ENCODE measurements around the gene TRAF1. TPM values are rescaled to one million over a fixed set of nuclear protein-coding genes. Genes with fewer than 3 reads are reported as not detected.

TRAF1 gene
- polyA plus RNA-seq, 1 donor, result 7.1 TPM

DNA sequence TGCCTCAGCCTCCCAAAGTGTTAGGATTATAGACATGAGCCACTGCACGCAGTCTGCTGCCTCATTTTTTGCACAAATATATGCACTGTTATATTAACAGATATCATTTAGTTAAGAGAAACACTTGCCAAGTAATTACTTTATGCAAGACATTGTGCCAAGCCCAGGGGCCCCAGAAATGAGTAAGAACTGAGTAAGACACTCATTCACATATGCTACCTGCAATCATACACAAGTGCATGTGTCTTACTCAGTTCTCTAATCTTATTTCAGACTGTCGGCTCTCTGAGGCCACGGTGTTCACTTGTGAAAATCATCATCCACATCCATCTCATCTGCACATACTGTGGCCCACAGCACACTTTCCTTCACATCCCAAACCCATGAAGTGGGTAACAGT lies 16.0 kb downstream of the TRAF1 start:
- DNase-seq, result no peak

DNA sequence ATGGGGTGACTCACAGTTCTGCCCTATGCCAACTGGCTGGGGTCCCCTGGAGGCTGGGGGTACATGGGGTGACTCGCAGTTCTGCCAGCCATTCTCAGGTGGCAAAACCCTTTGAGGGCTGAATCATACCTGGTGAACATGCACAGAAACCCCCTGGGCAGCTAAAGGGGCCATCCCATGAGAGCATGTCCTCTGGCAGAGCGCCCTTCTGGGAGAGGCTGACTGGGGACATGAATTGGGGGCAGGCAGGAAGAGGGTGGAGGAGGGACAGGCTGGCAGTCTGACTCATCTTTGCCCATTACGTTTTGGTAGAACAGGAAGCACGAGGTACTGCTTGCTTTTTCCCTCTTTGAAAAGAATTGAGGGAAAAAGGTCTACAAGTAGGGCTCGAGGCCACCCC lies 16.7 kb downstream of the TRAF1 start:
- no peak for DNase-seq

DNA sequence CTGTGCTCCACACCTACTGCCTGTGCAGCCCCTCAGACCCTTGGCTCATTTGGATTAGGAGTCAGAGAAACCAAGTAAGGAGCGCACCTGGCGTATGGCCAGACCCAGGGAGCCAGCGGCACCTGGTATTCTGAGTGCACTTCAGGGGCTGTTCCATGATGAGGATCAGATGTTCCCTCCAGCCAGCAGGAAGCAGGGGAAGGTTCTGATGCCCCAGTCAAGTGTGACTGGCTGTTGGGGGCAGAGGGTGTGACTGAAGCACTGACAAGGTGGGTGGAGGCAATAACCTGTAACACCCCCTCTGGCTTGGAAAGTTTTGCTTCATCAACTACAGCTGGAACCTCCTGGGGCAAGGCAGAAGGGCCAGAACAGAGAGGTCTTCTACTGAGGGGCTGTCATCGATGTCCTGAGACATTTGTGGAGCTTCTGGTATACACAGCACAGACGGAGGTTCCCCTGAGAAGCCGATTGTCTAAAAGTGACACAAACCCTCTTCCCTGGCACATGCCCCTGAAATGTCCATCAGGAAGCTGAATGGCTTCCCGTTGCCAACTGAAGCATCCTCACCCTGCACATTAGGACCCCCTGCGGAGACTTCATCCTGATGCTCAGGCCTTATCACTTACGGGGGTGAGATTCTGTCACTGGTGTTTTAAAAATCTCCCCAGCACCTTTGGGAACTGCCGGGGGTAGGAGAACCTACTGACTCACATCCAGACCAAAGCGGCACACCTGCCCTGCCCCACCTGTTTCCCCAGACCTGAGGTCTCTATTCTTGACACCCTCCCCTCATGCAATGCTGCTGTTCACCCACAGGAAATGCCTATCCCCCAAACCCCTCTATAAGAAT lies 21.1 kb downstream of the TRAF1 start:
- DNase-seq, result no peak

DNA sequence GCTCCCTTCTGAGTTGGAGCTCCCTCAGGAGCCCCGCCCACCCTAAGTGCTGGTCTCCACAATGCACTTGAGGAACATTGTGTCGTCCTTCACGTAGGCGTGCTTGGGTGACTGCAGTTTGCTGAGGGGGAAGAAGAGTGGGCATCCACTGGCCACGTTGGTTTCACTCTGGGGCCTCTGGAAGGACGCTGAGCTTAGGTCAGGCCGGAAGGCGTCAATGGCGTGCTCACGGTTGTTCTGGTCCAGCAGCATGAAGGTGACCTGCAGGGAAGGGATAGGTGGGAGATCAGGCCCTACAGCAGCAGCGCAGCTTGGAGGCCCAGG lies 21.7 kb downstream of the TRAF1 start:
- DNase-seq, result no peak

DNA sequence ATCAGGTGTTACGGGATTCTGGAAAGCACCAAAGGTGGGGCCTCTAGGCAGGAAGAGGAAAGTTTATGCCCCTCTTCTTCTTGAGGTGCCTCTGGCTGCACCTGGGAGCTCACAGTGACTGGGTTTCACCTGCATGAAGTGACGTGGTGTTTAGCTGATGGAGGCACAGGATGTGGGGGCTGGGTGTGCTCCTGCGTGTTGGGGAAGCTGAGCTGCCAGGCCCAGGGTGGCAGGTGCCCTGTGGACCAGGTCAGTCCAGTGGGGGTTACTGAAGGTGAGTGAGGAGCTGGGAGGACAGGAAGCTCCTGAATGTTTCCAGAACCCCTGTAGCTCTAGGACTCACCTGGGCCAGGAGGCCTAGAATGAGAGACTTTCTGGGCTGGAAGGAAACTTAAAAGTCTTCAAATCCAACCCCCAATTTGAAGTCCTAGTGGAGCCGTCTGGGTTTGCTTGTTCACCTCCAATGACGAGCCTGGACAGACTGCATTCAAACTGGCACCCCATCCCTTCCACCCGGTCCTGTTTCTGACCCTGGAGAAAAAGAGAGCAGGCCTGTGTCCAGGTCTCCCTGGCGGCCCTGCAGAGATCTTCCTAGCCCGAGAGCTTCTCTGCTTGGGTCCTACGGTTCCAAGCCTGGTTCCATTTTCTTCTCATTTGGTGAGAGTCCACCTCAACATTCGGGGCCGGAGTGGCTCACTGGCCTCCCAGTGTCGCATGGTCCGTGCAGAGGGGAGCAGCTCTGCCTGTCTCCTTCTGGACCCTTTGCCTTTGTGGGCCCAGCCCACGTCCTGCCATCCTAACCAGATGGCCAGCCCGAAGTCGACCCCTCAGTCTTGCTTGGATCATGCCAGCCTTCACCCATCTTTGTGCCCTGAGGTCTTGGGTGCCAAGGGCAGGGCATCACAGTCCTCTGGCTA lies 22.3 kb downstream of the TRAF1 start:
- no peak for DNase-seq

DNA sequence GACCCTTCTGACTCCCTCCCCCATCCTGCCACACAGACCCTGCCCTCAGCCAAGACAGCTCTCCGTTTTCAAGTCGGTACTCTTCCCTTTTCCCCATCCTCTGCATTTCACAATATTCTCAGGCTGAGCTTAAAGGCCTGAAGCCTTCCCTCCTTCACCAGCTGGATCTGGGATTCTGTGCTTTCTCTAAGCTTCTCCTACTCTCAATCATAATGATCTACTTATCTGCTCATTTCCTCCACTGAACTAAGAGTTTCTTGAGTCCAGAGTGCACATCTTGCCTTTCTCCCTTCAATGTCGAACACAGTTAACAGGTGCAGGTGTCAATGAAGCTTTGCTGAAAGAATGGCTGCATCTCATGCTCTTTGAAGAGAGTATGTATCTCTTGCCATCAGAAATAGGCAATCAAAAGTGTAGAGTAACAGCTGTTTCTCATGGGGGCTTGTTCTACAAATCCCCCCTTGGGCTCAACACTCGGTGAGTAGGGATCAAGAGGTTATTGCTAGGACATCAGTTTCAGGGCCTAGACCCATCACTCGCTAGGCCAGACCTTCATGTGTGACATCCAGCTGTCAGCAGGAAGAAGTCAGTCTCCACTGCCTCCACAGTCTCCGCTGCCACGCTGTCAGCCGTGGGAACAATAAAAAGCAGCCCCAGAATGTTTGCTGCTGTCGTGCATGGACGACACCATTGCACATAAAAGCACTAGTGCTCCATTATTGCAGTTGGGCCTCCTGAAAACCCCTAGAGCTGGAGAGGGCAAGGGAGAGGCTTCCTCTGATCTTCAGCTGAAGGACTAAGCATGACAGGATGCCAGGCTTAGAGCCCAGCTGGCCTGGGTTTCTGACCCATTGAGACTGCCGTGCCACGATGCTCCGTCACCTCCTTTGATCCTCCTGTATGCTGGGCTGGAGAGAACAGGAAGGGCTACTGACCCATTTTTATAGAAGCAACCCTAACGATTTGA lies 23.7 kb downstream of the TRAF1 start:
- DNase-seq, result no peak

DNA sequence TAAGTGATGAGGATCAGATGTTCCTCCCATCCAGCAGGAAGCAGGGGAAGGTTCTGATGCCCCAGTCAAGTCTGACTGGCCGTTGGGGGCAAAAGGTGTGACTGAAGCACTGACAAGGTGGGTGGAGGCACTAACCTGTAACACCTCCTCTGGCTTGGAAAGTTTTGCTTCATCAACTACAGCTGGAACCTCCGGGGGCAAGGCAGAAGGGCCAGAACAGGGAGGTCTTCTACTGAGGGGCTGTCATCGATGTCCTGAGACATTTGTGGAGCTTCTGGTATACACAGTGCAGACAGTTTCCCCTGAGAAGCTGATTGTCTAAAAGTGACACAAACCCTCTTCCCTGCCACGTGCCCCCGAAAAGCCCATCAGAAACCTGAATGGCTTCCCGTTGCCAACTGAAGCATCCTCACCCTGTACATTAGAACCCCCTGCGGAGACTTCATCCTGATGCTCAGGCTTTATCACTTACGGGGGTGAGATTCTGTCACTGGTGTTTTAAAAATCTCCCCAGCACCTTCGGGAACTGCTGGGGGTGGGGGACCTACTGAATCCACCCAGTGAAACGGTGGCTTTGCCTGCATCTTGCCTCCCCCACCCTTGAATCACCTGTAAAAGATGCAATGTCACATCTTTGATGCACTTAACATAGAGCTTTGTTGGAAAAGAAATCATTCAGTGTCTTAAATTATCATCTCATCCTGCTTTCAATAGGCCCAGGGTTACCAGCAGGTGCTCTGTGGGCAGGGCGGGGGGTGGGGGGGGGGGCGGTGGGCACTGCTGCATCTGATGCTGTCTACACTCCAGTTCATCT lies 24.6 kb downstream of the TRAF1 start:
- DNase-seq, result no peak

DNA sequence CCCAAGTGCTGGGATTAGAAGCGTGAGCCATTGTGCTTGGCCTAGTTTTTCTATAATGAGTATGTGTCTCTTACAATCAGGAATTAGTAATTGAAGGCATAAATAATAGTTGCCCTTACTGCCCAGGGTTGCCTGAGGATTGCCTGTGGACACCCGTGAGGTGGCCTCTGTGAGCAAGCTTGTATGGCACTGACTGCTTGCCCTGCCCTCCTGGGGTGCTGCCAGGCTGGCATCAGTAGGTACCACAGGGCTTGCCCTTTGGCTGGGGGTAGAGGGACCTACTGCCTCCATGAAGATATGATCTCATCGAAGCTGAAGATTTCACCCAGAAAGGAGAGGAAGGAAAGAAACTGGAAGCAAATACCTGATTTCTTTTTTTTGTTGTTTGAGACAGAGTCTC lies 25.8 kb downstream of the TRAF1 start:
- DNase-seq, result no peak

DNA sequence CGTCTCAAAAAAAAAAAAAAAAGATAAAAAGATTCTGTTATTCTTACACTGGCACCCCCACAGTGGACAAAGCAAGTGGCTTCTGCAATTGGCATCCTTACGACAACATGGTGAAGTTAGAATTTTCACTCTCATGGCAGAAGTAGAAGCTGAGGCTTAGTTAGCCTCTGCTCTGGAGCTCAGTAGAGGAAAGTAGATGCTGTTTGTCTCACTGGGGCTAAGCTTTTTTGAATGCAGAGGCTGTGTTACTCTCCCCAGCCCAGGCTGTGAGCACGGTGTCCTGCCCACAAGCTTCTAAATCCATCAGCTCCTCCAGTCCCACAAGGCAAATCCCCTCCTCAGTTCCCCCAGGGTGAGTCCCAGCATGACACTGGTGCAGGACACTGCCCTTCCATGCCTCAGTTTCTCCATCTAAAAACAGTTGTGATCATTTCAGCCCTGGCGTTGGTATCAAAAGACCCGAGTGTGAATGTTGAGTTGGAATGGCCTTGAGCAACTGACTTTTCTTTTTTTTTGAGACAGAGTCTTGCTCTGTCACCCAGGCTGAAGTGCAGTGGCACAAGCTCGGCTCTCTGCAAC lies 27.0 kb downstream of the TRAF1 start:
- no peak for DNase-seq

DNA sequence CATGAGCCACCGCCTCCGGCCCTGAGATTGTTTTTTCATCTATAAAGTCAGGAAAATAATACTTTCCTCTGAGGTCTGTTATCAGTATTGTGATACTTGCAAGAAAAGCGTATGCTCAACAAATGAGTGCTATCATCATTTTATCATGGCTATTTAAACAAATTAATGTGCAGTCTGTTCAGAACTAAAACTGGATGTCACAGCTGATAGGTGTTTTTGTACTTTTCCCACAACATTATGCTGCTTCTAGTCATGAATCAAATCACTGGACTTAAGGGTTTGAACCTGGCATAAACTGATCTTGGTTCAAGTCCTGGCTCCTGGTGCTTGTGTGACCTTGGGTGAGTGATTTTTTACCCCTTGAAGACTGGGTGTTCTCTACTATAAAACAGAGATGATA lies 28.2 kb downstream of the TRAF1 start:
- no peak for DNase-seq

DNA sequence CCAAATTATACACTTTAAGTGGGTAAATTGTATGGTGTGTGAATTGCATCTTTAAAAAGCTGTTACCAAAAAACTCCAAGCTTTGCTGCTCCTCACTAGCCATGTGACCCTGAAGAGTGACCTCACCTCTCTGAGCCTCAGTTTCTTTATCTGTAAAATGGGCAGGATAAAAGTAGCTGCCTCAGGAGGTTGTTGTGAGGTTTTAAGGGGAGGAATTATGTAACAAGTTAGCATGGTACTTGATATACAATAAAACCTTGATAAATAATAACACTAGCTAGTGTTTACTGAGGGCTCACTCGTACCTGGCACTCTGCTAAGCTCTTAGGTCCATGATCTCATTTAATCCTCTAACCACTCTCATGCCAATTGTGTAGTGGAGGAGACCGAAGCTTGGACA lies 30.6 kb downstream of the TRAF1 start:
- no peak for DNase-seq

DNA sequence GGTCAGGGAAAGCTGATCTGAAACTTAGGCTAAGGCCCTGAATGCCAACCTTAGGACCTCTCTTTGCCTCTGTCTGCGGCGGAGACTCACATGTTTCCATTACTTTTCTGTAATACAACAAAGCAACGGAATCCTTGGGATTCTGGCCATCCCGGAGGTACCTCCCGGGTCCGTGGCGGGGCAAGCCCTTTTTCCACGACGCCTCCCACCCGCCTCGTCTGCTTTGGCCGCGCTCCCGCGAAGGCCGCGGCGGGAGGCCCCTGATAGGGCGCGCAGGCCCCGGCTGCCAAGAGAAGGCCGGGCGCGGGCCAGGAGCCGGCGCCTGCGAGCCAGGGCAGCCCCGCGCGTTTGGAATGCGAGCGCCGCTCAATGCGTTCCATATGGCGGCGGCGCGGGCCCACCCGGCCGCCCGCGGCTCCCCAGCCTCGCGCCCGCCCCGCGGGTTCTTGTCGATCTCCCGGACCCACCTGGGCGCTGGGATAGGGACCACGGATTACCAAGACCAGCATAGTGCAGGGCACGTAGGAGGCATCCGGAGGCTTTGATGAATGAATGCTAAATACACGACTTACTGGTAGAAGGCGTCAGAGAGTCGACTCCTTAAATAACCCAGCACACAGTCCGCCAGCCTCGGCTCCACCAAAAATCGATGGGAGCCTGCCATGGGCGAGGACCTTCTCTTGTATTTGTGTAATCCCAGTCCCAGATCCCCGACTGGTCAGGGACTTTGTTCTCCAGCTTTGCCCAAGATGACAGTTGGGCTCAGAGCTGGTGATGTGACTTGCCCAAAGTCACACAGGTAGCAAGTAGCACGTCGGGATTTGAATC lies 32.1 kb downstream of the TRAF1 start:
- DNase-seq, result no peak

DNA sequence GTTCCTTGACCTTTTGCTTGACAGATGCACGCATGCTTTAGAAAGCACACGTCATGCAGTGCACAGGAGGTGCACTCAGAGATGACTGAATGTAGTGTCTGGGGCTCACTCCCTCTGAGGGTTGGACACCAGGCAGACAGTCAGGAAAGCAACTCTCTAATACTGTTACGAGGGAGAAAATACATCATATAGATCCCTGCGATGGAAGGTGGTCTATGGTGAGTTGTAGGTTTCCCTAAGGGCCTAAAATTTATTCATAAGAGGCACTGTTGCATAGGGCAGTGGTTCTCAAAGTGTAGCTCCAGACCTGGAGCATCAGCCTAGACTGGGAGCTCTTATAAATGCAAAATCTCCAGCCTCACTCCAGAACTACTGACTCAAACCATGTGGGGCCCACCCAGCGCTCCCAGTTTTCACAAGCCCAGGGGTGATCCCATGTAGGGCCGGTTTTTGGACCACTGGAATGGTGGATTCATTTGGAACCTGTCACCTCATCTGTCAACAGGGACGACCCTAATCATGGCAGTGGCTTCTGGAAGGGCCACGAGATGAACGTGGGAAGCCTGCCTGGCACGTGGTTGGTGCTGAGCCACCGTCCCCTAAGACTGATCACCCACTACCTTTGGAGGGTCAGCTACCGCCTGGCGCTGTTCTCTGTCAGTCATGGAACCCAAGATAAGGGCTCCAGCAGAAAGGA lies 32.8 kb downstream of the TRAF1 start:
- DNase-seq, result no peak

DNA sequence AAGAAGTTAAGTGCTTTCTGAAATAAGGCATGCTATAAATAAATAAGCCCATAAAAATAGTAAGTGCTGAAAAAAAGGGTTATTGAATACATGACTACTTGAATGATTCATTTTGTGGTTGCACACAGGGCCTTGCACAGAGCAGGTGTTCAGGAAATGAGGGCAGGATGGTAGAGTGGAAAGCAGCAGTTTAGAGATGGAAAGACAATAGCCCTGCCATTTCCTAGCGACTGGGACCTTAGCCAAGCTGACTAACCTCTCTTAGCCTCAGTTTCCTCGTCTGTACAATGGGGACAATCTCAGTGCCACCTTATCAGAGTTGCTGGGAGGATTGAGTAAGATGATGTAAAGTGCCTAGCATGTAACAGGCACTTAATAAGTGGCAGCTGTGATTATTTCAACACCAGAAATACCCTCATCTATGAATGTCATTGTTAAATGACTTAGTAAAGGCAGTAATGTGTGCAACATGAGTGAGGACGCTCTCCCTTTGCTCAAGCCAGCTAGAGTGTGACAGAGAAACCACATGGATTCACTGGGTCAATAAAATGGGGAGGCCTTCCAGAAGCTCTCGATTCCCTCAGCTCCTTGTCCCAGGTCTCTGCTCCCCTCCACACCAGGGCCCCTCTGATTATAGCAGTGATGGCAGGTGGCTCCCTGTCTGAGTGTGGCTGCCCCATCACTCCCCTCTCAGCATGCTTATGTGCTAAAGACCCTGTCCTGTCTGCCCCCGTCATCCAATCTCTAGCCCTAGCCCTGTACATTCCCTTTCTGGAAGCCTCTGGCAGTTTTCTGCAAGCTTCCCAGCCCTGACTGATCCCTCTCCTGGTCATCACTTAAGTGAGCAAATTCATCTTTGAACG lies 33.6 kb downstream of the TRAF1 start:
- DNase-seq, result no peak

DNA sequence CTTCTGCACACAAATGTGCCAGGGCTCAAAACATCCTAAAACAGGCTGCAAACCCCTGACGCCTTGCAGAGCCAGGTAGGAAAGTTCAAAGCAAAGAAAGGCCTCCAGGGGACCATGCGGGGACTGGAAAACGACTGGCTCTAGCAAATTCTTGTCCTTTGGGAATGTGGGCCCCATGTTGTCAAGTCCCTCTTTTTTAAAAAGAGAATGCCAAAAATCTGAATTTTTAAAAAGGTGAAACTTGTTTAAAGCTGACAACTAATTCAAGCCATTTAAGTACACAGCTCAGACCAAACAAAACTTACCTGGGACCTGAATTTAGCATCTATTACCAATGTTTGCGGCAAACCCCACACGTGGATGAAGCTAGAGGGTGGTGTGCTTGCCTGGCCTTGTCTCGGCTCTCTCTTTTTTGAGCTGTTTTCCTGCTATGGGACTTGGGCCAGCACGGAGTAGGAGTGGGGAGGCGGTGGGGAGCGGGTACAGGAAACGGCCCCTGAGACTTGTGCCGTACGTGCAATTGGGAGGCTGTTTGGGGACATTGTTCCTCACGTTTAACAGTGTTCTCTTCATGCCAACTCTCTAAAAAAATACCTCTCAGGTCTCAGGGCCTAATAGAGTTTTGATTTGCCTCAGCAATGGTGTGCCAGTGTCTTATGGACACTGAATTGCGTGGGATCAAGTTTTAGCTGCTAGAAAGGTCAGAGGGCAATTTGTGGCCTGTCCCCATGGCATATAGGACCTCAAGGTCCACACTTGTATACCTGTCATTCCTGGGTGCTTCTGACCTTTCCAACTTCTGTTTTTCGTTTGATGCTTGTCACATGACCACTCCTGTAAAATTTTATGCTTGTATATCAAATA lies 34.5 kb downstream of the TRAF1 start:
- no peak for DNase-seq

DNA sequence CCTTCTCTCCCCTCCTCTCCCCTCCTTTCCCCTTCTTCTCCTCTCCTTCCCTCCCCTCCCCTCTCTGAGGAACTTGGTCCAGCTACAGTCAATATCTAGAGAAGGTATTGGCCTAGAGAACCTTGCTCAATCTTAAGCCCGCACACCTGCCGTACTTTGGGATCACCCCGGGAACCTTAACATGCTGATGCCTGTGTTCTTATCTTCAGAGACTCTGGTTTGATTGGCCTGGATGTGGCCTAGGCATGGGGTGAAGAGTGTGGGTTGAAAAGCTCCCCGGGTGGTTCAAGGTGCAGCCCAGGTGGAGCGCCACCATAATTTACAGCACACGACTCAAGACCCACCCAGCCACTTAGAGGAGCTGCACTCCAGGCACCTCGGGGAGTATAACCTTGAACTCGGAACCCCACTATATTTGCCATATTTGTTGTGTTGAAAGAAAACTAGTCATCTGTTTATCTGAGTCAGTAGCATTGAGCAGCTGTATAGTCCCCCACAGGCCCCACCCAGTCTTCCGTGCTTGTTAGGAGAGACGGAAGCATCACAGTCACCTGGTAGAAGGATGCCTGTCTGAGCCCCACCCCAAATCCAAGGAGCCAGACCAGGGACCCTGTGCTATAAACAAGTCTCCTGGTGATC lies 35.2 kb downstream of the TRAF1 start:
- DNase-seq, result no peak
